Left lung (tissue), 10 donors: ENCODE measurements around the gene OAS1. TPM values are rescaled to one million over a fixed set of nuclear protein-coding genes. Genes with fewer than 3 reads are reported as not detected.

Source experiments
- ATAC-seq: fragments of 200-7000 bp; cut with Tn5 transposase; one replicate; pipeline ENCODE4 v1.9.1; 2020; ENCODE audit warnings: moderate library complexity
- DNase-seq, 4 donors: peaks; one replicate each; pipeline ENCODE4 v3.0.0-alpha.2; 2013 to 2020
- H3K27ac ChIP-seq, 2 donors: fragments of 200-600 bp; sonication (generic) in 1 of 2; one replicate each; pipeline versions ENCODE4 v1.5.0 to v1.8.0; 2020 to 2021
- H3K27me3 ChIP-seq, 2 donors: fragments of 200-600 bp; sonication (generic) in 1 of 2; one replicate each; pipeline versions ENCODE4 v1.5.0 to v1.8.0; 2020 to 2021
- H3K36me3 ChIP-seq, 2 donors: fragments of 200-600 bp; sonication (generic) in 1 of 2; one replicate each; pipeline versions ENCODE4 v1.5.0 to v1.8.0; 2020 to 2021
- H3K4me1 ChIP-seq, 2 donors: fragments of 200-600 bp; one replicate each; pipeline ENCODE4 v1.8.0; 2021
- H3K4me3 ChIP-seq, 2 donors: fragments of 200-600 bp; sonication (generic) in 1 of 2; one replicate each; pipeline versions ENCODE4 v1.5.0 to v1.8.0; 2020 to 2021; ENCODE audit warnings: mild to moderate bottlenecking in 1 of 2
- H3K9me3 ChIP-seq, 2 donors: fragments of 200-600 bp; sonication (generic) in 1 of 2; one replicate each; pipeline versions ENCODE4 v1.5.0 to v1.8.0; 2020 to 2021
- intact Hi-C, 2 donors: fragments of 100-400 bp; cut with DNase I; formaldehyde crosslinking; loops; one replicate each; pipeline versions ENCODE4 v1.11.2 to v1.14.2; 2022
- polyA plus RNA-seq, 6 donors: library from polyadenylated mRNA; unstranded; fragments of 120-200 nt; gene quantifications; one replicate each; pipeline ENCODE4 v1.2.1, GENCODE V29; 2013; ENCODE audit not compliant: insufficient read length in 6 of 6
- total RNA-seq, 2 donors: library from RNA; stranded (reverse); fragmentation: NEBNext Ultra II Directional; extraction: Animal tissue kit (Norgen Biotek cat#: 25700); gene quantifications; one replicate each; pipeline ENCODE4 v1.2.1, GENCODE V29; 2021
- TF ChIP-seq, protein P1 (sequence below), 2 donors: fragments of 200-600 bp; sonication (generic) in 1 of 2; IDR thresholded peaks; one replicate each; pipeline versions ENCODE4 v1.5.0 to v1.8.0; 2021; ENCODE audit warnings: antibody characterized with exemption in 2 of 2
- donor health status: DM: no; HTN: yes; CAD: no.
- donor health status: DM: no; HTN: no; CAD: no.

OAS1 gene
- total and polyA plus RNA-seq, 8 donors, result 3.3 to 48.3 (median 5.3) TPM

GRCh38 chr12:112965643-112966042, 58.9 kb downstream of the OAS1 start:
- Histone ChIP-seq H3K4me1 (no peaks in the 10 kb centered on the region), H3K36me3 (peaks cover 0 to 100% of the 10 kb centered on the region in 2 donors), H3K9me3 (no peaks in the 10 kb centered on the region), H3K27ac (no peak overlapping the region), H3K4me3 (no peak overlapping the region), H3K27me3 (no peaks in the 10 kb centered on the region)
- TF ChIP-seq, protein P1, sequence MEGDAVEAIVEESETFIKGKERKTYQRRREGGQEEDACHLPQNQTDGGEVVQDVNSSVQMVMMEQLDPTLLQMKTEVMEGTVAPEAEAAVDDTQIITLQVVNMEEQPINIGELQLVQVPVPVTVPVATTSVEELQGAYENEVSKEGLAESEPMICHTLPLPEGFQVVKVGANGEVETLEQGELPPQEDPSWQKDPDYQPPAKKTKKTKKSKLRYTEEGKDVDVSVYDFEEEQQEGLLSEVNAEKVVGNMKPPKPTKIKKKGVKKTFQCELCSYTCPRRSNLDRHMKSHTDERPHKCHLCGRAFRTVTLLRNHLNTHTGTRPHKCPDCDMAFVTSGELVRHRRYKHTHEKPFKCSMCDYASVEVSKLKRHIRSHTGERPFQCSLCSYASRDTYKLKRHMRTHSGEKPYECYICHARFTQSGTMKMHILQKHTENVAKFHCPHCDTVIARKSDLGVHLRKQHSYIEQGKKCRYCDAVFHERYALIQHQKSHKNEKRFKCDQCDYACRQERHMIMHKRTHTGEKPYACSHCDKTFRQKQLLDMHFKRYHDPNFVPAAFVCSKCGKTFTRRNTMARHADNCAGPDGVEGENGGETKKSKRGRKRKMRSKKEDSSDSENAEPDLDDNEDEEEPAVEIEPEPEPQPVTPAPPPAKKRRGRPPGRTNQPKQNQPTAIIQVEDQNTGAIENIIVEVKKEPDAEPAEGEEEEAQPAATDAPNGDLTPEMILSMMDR (IDR thresholded peaks at IDR 0.05), result no peak
- intact Hi-C loops, result no loop called here
- DNase-seq (no peak), ATAC-seq (no peak)

DNA sequence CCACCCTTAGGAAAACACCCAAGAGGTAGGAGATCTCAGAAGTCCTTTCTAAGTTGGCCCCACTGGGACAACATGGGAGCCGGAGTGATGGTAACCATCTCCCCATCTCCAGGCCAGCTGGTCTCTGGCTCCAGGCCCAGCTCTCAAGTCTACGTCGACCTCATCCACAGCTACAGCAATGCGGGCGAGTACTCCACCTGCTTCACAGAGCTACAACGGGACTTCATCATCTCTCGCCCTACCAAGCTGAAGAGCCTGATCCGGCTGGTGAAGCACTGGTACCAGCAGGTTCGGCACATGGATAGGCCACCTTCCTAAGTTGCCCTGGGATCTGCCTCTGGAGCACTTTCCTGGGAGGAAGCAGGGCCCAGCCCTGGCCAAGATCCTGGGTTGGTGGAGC, 60.5 kb downstream of the OAS1 start:
- TF ChIP-seq, protein P1 (IDR thresholded peaks at IDR 0.05), result no peak
- peaks cover 0 to 3% of the 10 kb centered on the region in 2 donors for H3K4me1 ChIP-seq
- DNase-seq (no peak), ATAC-seq (no peak)
- intact Hi-C loops, result no loop called here
- H3K4me3 ChIP-seq, result no peak overlapping the region
- H3K36me3 ChIP-seq, result peaks cover 0 to 90% of the 10 kb centered on the region in 2 donors
- H3K27me3 ChIP-seq, result no peaks in the 10 kb centered on the region
- no peak overlapping the region for H3K27ac ChIP-seq
- no peaks in the 10 kb centered on the region for H3K9me3 ChIP-seq

- intact Hi-C loops, result no loop called here
- H3K27ac ChIP-seq, result no peak overlapping the region
- TF ChIP-seq, protein P1 (IDR thresholded peaks at IDR 0.05), result no peak
- no peak overlapping the region for H3K4me3 ChIP-seq
- H3K27me3 ChIP-seq, result no peaks in the 10 kb centered on the region
- H3K36me3 ChIP-seq, result peaks cover 0 to 85% of the 10 kb centered on the region in 2 donors
- DNase-seq, result no peak
- ATAC-seq, result no peak
- H3K4me1 ChIP-seq, result peaks cover 0 to 3% of the 10 kb centered on the region in 2 donors
- no peaks in the 10 kb centered on the region for H3K9me3 ChIP-seq
Measured at GRCh38 chr12:112967858-112968257, 61.1 kb downstream of the OAS1 start.

Other genes starting within 250 kb of the OAS1 start
- gene RPH3A, start 115.2 kb upstream of the OAS1 start, total RNA-seq, result under 1 TPM in 1 of 2 donors, not detected in 1; 0.20 TPM
- gene RPH3A, start 115.2 kb upstream of the OAS1 start, polyA plus RNA-seq, result under 1 TPM in 4 of 6 donors, not detected in 2; 0.15 to 0.27 (median 0.16) TPM
- 10 to 100 TPM; 35.8 to 47.5 TPM for gene OAS3, start 31.5 kb downstream of the OAS1 start, total RNA-seq
- 10 to 100 TPM; 11.4 to 19.4 (median 16.6) TPM for gene OAS3, start 31.5 kb downstream of the OAS1 start, polyA plus RNA-seq
- 10 to 100 TPM; 24.0 to 35.3 TPM for gene OAS2, start 71.6 kb downstream of the OAS1 start, total RNA-seq
- 10 to 100 TPM in 5 of 6 donors, 1 to 10 TPM in 1; 5.5 to 11.6 (median 10.1) TPM for gene OAS2, start 71.6 kb downstream of the OAS1 start, polyA plus RNA-seq
- gene DTX1, start 149.8 kb downstream of the OAS1 start, total RNA-seq, result 1 to 10 TPM in 1 of 2 donors, under 1 TPM in 1; 0.70 to 3.8 TPM
- gene DTX1, start 149.8 kb downstream of the OAS1 start, polyA plus RNA-seq, result 1 to 10 TPM; 3.6 to 6.3 (median 5.0) TPM
- under 1 TPM; 0.17 to 0.24 TPM for gene RASAL1, start 228.8 kb downstream of the OAS1 start, total RNA-seq
- gene RASAL1, start 228.8 kb downstream of the OAS1 start, polyA plus RNA-seq, result under 1 TPM; 0.16 to 0.46 (median 0.25) TPM
- gene CFAP73, start 242.8 kb downstream of the OAS1 start, total RNA-seq, result 1 to 10 TPM in 1 of 2 donors, not detected in 1; 4.3 TPM
- 1 to 10 TPM in 5 of 6 donors, under 1 TPM in 1; 0.66 to 5.4 (median 3.5) TPM for gene CFAP73, start 242.8 kb downstream of the OAS1 start, polyA plus RNA-seq